GM12878 (cell line): Measurements from ENCODE around the gene WHRN.

Source experiments
- ATF7 ChIP-seq: fragments of 450-650 bp; IDR thresholded peaks from 2 replicates; pipeline ENCODE4 v1.6.1; 2016; ENCODE audit warnings: low read depth, mild to moderate bottlenecking
- ESRRA ChIP-seq: IDR thresholded peaks from 2 replicates; pipeline ENCODE4 v1.6.1; 2012; ENCODE audit warnings: mild to moderate bottlenecking, low read length, improper control_type of control experiment
- FOXM1 ChIP-seq: IDR thresholded peaks from 2 replicates; pipeline ENCODE4 v1.6.1; 2012; ENCODE audit warnings: low read depth, mild to moderate bottlenecking, inconsistent platforms, low read length, moderate library complexity
- GABPA ChIP-seq: IDR thresholded peaks from 2 replicates; pipeline ENCODE4 v1.6.1; 2014; ENCODE audit warnings: antibody characterized with exemption, low read depth, mild to moderate bottlenecking, inconsistent platforms
- PML ChIP-seq: IDR thresholded peaks from 2 replicates; pipeline ENCODE4 v1.6.1; 2012; ENCODE audit warnings: low read length, inconsistent platforms
- SIX5 ChIP-seq: IDR thresholded peaks from 2 replicates; pipeline ENCODE4 v1.6.1; 2011; ENCODE audit warnings: mild to moderate bottlenecking, low read depth, low read length, moderate library complexity; ENCODE audit not compliant: severe bottlenecking
- TF ChIP-seq, protein P1 (sequence below): fragments of 150-350 bp; IDR thresholded peaks from 2 replicates; pipeline ENCODE4 v1.6.1; 2016; ENCODE audit warnings: low read depth, low read length
- TF ChIP-seq, protein P2 (sequence below), 3 experiments: IDR thresholded peaks in 2 of 3; conservative IDR thresholded peaks in 1 of 3; 2 replicates each; pipeline ENCODE4 v1.5.1; 2011; ENCODE audit warnings: low read depth in 3 of 3, low read length in 3 of 3, mild to moderate bottlenecking in 3 of 3, control low read depth in 2 of 3, moderate library complexity in 2 of 3, inconsistent platforms in 1 of 3, mixed read lengths in 1 of 3; ENCODE audit not compliant: control insufficient read depth in 2 of 3, insufficient read depth in 1 of 3; ENCODE audit errors: extremely low read depth in 1 of 3

DNA sequence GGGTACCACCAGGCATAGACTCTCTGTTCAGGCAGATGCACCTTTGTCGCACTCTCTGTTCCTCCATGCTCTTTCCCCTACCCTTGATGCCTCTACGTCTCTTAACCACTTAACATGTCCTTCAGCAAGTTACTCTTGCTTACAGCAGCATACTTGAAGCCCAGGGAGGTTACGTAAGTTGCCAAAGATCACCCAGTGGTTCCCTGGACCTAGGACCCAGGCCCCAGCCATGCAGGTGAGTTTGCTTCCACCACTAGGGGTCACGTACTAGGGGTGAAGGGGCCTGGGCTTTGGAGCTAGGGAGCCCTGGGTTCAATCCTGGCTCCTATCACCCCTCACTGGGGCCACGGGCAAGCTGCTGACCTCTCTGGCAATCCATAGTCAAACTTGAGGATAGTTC lies 126.4 kb downstream of the WHRN start:
- TF ChIP-seq ATF7 (no peak), GABPA (no peak), FOXM1 (no peak), PML (no peak), SIX5 (no peak), ESRRA (no peak)
- TF ChIP-seq, protein P1, sequence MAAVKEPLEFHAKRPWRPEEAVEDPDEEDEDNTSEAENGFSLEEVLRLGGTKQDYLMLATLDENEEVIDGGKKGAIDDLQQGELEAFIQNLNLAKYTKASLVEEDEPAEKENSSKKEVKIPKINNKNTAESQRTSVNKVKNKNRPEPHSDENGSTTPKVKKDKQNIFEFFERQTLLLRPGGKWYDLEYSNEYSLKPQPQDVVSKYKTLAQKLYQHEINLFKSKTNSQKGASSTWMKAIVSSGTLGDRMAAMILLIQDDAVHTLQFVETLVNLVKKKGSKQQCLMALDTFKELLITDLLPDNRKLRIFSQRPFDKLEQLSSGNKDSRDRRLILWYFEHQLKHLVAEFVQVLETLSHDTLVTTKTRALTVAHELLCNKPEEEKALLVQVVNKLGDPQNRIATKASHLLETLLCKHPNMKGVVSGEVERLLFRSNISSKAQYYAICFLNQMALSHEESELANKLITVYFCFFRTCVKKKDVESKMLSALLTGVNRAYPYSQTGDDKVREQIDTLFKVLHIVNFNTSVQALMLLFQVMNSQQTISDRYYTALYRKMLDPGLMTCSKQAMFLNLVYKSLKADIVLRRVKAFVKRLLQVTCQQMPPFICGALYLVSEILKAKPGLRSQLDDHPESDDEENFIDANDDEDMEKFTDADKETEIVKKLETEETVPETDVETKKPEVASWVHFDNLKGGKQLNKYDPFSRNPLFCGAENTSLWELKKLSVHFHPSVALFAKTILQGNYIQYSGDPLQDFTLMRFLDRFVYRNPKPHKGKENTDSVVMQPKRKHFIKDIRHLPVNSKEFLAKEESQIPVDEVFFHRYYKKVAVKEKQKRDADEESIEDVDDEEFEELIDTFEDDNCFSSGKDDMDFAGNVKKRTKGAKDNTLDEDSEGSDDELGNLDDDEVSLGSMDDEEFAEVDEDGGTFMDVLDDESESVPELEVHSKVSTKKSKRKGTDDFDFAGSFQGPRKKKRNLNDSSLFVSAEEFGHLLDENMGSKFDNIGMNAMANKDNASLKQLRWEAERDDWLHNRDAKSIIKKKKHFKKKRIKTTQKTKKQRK: no peak
- TF ChIP-seq, protein P2, sequence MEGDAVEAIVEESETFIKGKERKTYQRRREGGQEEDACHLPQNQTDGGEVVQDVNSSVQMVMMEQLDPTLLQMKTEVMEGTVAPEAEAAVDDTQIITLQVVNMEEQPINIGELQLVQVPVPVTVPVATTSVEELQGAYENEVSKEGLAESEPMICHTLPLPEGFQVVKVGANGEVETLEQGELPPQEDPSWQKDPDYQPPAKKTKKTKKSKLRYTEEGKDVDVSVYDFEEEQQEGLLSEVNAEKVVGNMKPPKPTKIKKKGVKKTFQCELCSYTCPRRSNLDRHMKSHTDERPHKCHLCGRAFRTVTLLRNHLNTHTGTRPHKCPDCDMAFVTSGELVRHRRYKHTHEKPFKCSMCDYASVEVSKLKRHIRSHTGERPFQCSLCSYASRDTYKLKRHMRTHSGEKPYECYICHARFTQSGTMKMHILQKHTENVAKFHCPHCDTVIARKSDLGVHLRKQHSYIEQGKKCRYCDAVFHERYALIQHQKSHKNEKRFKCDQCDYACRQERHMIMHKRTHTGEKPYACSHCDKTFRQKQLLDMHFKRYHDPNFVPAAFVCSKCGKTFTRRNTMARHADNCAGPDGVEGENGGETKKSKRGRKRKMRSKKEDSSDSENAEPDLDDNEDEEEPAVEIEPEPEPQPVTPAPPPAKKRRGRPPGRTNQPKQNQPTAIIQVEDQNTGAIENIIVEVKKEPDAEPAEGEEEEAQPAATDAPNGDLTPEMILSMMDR (IDR thresholded peaks at IDR 0.05 in 2 of 3, conservative IDR thresholded peaks at IDR 0.05 in 1 of 3; ENCODE audit: control insufficient read depth in 2 of 3, extremely low read depth in 1 of 3, insufficient read depth in 1 of 3, low read depth in 3 of 3, low read length in 3 of 3): no peak
